Subcutaneous adipose tissue (tissue), 4 donors: ENCODE data around the gene GALNT17. TPM values are rescaled to one million over a fixed set of nuclear protein-coding genes. Genes with fewer than 3 reads are reported as not detected.

Source experiments
- total RNA-seq, 4 donors: library from RNA; depleted of rRNA; stranded (reverse); fragments of >200 nt; gene quantifications; one replicate each; pipeline ENCODE4 v1.1.0, GENCODE V29; 2016
- TF ChIP-seq, protein P1 (sequence below): fragments of 450-650 bp; IDR thresholded peaks from one replicate; pipeline ENCODE4 v1.5.1; 2016; ENCODE audit warnings: low read depth, mild to moderate bottlenecking, control low read depth, antibody characterized with exemption, moderate library complexity

GALNT17 gene
- total RNA-seq, 4 donors from 2014 or later = 1.3 to 12.2 (median 6.7) TPM

- TF ChIP-seq, protein P1, sequence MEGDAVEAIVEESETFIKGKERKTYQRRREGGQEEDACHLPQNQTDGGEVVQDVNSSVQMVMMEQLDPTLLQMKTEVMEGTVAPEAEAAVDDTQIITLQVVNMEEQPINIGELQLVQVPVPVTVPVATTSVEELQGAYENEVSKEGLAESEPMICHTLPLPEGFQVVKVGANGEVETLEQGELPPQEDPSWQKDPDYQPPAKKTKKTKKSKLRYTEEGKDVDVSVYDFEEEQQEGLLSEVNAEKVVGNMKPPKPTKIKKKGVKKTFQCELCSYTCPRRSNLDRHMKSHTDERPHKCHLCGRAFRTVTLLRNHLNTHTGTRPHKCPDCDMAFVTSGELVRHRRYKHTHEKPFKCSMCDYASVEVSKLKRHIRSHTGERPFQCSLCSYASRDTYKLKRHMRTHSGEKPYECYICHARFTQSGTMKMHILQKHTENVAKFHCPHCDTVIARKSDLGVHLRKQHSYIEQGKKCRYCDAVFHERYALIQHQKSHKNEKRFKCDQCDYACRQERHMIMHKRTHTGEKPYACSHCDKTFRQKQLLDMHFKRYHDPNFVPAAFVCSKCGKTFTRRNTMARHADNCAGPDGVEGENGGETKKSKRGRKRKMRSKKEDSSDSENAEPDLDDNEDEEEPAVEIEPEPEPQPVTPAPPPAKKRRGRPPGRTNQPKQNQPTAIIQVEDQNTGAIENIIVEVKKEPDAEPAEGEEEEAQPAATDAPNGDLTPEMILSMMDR = no peak
Observed at GRCh38 chr7:71539615-71540014, 407.7 kb downstream of the GALNT17 start.

DNA sequence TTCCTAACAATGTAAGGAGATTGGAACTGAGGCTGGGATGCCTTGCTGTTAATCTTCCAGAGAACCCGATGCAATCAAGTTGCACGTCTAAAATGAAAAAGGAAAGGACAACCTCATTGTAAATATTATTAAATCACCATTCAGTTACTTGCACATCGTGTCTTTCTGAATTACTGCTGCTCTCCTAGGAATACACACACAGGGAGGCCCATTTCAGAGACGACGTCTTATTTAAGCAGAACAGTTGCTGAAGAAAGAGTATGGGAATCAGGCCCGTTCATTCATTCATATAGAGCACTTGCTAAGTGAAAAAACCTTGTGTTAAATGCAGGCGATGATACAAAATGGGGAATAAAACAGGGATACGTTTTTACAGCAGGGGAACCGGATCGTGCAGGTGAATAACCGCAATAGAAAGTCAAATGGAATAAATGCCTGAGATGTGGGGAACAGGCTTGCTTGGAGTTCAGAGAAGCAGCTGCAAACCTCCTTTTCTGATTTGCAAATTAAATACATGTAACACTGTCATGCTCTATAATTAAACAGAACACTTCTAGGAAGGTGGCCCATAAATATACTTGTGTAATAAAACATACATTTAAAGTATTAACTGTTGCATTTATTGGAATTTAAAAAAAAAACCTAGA, 409.9 kb downstream of the GALNT17 start:
- TF ChIP-seq, protein P1 = no peak

DNA sequence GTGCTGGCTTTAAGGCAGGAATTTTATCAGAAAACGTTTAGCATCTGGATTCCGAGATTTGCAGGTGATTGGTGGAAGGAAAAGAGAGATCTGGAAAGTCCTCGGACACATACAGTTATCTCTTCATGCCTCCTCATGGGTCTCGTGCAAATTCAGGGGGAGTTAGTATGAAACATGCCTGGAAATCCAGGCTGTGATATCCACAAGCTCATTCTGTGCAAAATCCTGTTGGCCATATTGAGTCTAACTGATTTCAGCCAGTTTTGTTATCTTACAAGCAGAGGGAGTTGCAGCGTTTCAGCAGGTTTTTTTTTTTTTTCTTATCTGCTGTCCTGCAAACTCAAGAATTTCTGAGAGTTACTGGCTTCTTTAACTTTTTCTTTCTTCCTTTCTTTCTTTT, 411.5 kb downstream of the GALNT17 start:
- TF ChIP-seq, protein P1 = no peak

DNA sequence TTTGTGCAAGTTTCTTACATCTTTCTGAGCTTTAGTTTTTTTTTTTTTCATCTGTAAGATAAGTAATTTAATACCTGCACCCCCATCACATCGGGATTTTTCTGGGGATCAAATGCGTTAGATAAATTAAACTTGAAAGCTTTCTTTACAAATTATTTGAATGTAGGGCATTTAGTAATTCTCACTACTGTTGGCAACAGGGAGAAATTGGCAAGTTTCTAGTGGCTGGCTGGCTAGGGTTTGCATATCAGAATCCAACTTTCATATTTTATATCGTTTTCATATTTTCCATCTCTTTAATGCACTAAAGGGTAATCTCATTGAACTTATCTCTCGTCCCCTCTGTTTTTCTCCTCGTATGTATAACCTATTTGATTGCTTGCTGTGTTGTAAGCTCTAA, 412.9 kb downstream of the GALNT17 start:
- TF ChIP-seq, protein P1 = no peak

GRCh38 chr7:71547426-71547825, 415.5 kb downstream of the GALNT17 start:
- TF ChIP-seq, protein P1 = no peak

- TF ChIP-seq, protein P1 = no peak
Observed at GRCh38 chr7:71548746-71549145, 416.8 kb downstream of the GALNT17 start.

DNA sequence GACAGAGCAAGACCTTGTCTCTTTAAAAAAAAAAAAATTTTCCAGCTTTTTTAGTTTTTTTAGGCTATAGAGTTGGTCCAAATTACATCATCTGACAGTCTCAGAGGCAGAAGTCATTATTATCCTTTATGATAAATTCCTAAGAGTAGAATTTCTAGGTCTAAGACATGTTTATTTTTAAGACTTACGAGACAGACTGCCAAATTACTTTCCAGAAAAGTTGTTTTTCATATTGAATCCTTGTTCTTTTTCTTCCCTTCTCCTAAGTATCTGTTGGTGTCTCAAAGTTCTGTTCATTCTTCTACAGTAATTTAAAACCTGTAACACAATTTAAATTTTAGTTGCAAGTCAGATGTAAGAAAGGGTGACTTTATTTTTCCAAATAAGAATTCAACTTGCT, 421.4 kb downstream of the GALNT17 start:
- TF ChIP-seq, protein P1 = no peak
